ENCODE measurements around the gene RGR.
"Not testable (repeated sequence)": the region's sequence is repeated elsewhere in the genome, so short reads cannot be mapped to it uniquely, and the experiment has no call there.

RGR gene

GRCh38 chr10:84265418-84265817 lies 20.6 kb downstream of the RGR start:
- no peak for TF ChIP-seq CTCF (IDR thresholded peaks at IDR 0.05)
- DNase-seq (ENCODE audit: low spot score), result no peak
- no peak overlapping the region for H3K4me3 ChIP-seq
- H3K27ac ChIP-seq, result no peak overlapping the region

- Histone ChIP-seq H3K4me3 (no peak overlapping the region), H3K27ac (no peak overlapping the region)
- no peak for DNase-seq (ENCODE audit: low spot score)
- no peak for TF ChIP-seq CTCF (IDR thresholded peaks at IDR 0.05)
Observed at GRCh38 chr10:84267503-84268126, 22.8 kb downstream of the RGR start.

- Histone ChIP-seq H3K4me3 (no peak overlapping the region), H3K27ac (no peak overlapping the region)
- no peak for DNase-seq (ENCODE audit: low spot score)
- TF ChIP-seq CTCF (IDR thresholded peaks at IDR 0.05), result no peak
Observed at GRCh38 chr10:84269162-84269561, 24.3 kb downstream of the RGR start.

GRCh38 chr10:84269773-84270172 lies 24.9 kb downstream of the RGR start:
- H3K4me3 ChIP-seq, result no peak overlapping the region
- H3K27ac ChIP-seq, result no peak overlapping the region
- TF ChIP-seq CTCF (IDR thresholded peaks at IDR 0.05), result no peak
- DNase-seq (ENCODE audit: low spot score), result no peak

GRCh38 chr10:84270708-84271107 lies 25.9 kb downstream of the RGR start:
- TF ChIP-seq CTCF (IDR thresholded peaks at IDR 0.05), result no peak
- no peak overlapping the region for H3K4me3 ChIP-seq
- DNase-seq (ENCODE audit: low spot score), result no peak
- no peak overlapping the region for H3K27ac ChIP-seq

GRCh38 chr10:84279876-84280475 lies 35.1 kb downstream of the RGR start:
- H3K4me3 ChIP-seq; H3K27ac ChIP-seq; DNase-seq (ENCODE audit: low spot score): not testable (repeated sequence)

GRCh38 chr10:84286695-84287094 lies 41.8 kb downstream of the RGR start:
- TF ChIP-seq CTCF (IDR thresholded peaks at IDR 0.05), result no peak
- DNase-seq (ENCODE audit: low spot score), result no peak
- H3K27ac ChIP-seq, result no peak overlapping the region
- no peak overlapping the region for H3K4me3 ChIP-seq

Measured in coronary artery (tissue), 2 donors.